Measurements from ENCODE around the gene CSF1. TPM values are rescaled to one million over a fixed set of nuclear protein-coding genes. Genes with fewer than 3 reads are reported as not detected.

CSF1 gene
- total and polyA plus RNA-seq, 12 donors: 6.3 to 26.2 (median 13.0) TPM

DNA sequence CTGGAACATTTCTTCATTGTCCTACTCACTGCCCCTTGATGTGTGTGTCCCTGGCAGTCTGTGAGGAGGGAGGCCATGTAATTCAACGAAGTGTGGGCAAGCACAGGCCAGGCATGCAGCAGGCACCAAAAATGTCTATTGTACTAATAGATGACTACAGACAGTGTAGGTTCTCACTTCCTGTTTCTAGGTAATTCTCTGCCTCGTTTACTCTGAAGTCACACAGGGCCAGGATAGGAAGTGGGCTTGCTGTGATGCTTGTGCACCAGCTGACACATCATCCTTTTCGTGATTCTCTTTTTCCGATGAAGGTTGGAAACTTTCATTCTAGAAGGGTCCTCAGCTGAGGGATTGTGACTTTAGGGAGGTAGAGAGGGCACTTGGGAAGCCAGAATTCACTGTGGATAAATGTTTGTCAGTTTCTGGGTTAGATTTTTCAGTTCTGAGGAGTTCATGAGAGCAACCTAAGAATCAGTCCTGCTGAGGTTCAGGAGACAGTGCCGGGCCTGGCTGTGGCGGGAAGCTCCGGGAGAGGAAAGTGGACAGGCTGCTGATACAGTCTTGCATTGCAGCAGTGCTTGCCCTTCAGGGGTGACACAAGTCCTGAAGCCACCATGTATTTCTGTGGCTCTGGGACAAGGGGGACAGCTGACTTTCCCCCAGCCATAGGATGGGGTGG lies 4.3 kb upstream of the CSF1 start:
- WGBS, 2 donors: 72 to 80% methylated on average over 7 of the region's 7 CpGs
- Histone ChIP-seq H3K4me3 (no peak overlapping the region), H3K36me3 (no peaks in the 10 kb centered on the region), H3K27me3 (peaks cover 0 to 4% (median 0%) of the 10 kb centered on the region in 7 donors), H3K27ac (peak overlapping the region in 1 of 10 donors; percentile 67), H3K9me3 (no peaks in the 10 kb centered on the region), H3K4me1 (peaks cover 5 to 69% (median 43%) of the 10 kb centered on the region in 9 donors)
- ATAC-seq (no peak), DNase-seq (no peak)
- TF ChIP-seq, protein P1, sequence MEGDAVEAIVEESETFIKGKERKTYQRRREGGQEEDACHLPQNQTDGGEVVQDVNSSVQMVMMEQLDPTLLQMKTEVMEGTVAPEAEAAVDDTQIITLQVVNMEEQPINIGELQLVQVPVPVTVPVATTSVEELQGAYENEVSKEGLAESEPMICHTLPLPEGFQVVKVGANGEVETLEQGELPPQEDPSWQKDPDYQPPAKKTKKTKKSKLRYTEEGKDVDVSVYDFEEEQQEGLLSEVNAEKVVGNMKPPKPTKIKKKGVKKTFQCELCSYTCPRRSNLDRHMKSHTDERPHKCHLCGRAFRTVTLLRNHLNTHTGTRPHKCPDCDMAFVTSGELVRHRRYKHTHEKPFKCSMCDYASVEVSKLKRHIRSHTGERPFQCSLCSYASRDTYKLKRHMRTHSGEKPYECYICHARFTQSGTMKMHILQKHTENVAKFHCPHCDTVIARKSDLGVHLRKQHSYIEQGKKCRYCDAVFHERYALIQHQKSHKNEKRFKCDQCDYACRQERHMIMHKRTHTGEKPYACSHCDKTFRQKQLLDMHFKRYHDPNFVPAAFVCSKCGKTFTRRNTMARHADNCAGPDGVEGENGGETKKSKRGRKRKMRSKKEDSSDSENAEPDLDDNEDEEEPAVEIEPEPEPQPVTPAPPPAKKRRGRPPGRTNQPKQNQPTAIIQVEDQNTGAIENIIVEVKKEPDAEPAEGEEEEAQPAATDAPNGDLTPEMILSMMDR (IDR thresholded peaks at IDR 0.05): no peak
- intact Hi-C loops (cut with DNase I): no loop called here

DNA sequence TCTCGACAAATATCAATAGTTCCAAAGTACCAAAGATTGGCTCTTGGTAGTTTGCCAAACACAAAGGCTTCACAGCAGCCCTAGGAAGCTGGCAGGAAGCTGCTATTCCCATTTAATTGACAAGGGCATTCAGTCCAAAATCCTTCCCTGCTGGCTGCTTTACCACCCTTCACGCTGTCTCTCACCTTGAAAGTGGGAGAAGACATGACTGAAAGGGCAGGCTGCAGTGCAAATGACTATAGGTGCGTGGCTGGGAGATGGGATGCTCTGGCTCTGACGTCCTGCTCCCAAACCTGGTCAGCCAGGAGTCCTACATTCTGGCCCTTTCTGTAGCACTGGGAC lies 3.8 kb upstream of the CSF1 start:
- no peak for ATAC-seq
- intact Hi-C loops (cut with DNase I): no loop called here

DNA sequence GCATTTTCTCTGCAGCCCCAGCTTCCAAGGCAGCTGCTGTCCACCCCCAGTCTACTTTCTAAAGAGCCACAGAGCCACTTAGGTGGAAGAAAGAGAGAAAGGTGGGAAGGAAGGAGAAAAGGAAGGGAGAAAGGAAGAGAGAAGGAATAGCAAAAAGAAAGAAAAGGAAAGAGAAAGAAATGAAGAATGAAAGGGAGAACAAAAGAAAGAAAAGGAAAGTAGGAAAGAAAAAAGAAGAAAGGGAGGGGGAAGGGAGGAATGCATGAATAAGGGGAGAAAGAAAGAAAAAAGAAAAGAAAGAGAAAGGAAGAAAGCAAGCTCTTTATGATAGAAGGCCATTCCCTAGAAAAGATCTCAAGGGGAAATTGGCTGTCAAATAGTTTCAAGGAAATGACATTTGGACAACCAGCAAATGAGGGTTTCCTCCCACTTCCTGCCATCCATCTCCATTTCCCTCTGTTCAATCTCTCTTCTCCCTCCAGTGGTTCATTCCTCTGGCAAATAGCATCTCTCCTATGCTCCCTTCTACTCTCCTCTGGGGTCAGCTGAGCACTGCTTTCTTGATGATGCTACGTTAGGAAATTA lies 3.4 kb upstream of the CSF1 start:
- Histone ChIP-seq H3K27me3 (peaks cover 0 to 14% (median 0%) of the 10 kb centered on the region in 7 donors), H3K9me3 (no peaks in the 10 kb centered on the region), H3K36me3 (no peaks in the 10 kb centered on the region), H3K4me1 (peaks cover 10 to 69% (median 47%) of the 10 kb centered on the region in 9 donors), H3K4me3 (no peak overlapping the region), H3K27ac (no peak overlapping the region)
- TF ChIP-seq, protein P1 (IDR thresholded peaks at IDR 0.05): no peak
- ATAC-seq (no peak), DNase-seq (no peak)
- intact Hi-C loops (cut with DNase I): no loop called here
- 84 to 94% methylated on average over 1 of the region's 1 CpG for WGBS, 2 donors

More for the DNA sequence above, 3.8 kb upstream of the CSF1 start:
- H3K27me3 ChIP-seq: peaks cover 0 to 9% (median 0%) of the 10 kb centered on the region in 7 donors
- peaks cover 8 to 69% (median 43%) of the 10 kb centered on the region in 9 donors for H3K4me1 ChIP-seq
- H3K36me3 ChIP-seq: no peaks in the 10 kb centered on the region
- no peaks in the 10 kb centered on the region for H3K9me3 ChIP-seq
- 75 to 82% methylated on average over 4 of the region's 4 CpGs for WGBS, 2 donors
- no peak overlapping the region for H3K4me3 ChIP-seq
- H3K27ac ChIP-seq: peak overlapping the region in 1 of 10 donors; percentile 67
- no peak for DNase-seq
- TF ChIP-seq, protein P1 (IDR thresholded peaks at IDR 0.05): no peak

DNA sequence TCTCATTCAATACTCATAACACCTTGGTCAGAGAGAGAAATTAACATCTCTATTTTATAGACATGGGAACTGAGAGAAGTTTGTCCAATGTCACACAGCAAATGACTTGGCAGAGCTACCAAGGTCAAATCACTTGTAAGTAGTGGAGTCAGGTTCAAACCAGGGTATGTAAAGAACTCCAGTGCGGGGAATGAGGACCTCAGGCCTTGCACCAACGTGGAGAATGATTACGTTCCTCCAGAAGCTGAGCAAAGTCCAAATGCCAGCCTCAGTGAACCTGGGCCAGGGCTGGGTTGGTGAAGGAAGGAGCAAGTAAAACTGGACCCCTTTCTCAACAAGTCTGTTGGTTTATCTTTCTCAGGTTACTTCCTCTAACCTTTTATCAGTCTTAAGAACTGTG lies 1.8 kb upstream of the CSF1 start:
- peak overlapping the region in 1 of 10 donors; percentile 1 for H3K27ac ChIP-seq
- peaks cover 22 to 72% (median 48%) of the 10 kb centered on the region in 9 donors for H3K4me1 ChIP-seq
- TF ChIP-seq, protein P1 (IDR thresholded peaks at IDR 0.05): no peak
- 65 to 72% methylated on average over 3 of the region's 3 CpGs for whole genome bisulfite sequencing, 2 donors
- no peak overlapping the region for H3K4me3 ChIP-seq
- intact Hi-C loops (cut with DNase I): no loop called here
- H3K9me3 ChIP-seq: no peaks in the 10 kb centered on the region
- ATAC-seq (no peak), DNase-seq (no peak)
- H3K36me3 ChIP-seq: no peaks in the 10 kb centered on the region
- peaks cover 0 to 17% (median 0%) of the 10 kb centered on the region in 7 donors for H3K27me3 ChIP-seq
